Measurements from ENCODE around the gene SDHAF1.

Gene SDHAF1

DNA sequence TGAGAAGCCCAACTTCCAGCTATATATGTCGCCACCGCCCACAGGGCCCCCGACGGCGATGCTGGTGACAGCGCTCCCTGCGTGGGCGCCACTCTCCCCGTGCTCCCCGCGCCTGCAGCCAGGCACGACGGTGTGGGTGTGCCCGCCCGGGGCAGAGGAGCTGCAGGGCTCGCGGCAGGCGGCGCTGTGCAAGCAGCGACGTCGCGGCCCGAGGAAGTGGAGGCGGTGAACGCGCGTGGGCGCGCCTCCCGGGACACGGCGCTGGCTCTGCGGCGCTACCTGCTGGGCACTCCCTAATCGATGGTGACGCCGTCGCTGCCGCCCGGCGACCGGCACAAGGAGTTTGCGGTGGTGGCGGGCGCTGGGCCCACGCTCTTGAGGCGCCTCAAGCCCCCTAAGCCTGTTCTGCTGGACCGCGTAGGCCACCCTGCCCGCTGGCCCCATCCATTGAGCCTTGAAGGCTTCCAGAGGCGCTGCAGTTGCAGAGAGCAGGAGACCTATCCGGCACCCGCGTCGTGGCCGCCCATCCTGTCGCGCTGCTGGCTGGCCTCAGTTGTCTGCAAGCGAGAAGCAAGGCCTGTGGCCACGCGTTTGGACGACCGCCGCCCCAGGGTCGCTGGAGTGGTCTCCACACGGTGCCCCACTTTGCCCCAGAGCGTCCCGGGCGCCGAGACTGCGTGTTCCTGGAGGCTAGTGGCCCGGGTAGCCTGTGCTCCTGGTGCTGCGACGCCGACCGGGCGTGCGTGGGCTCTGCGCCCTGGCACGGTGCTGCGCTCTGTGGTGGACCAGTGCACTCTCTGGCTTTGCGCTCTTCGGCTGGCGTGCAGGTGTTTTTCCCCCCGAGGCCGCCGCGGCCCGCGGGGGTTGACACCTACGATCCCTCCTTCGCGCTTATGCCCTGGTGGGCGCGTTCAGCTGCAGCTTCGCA lies 35.7 kb upstream of the SDHAF1 start:
- no peaks in the 10 kb centered on the region for H3K36me3 ChIP-seq
- peak overlapping the region; percentile 26 for H3K4me3 ChIP-seq (ENCODE audit: low read depth, low read length)
- TF ChIP-seq, protein P1, sequence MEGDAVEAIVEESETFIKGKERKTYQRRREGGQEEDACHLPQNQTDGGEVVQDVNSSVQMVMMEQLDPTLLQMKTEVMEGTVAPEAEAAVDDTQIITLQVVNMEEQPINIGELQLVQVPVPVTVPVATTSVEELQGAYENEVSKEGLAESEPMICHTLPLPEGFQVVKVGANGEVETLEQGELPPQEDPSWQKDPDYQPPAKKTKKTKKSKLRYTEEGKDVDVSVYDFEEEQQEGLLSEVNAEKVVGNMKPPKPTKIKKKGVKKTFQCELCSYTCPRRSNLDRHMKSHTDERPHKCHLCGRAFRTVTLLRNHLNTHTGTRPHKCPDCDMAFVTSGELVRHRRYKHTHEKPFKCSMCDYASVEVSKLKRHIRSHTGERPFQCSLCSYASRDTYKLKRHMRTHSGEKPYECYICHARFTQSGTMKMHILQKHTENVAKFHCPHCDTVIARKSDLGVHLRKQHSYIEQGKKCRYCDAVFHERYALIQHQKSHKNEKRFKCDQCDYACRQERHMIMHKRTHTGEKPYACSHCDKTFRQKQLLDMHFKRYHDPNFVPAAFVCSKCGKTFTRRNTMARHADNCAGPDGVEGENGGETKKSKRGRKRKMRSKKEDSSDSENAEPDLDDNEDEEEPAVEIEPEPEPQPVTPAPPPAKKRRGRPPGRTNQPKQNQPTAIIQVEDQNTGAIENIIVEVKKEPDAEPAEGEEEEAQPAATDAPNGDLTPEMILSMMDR (IDR thresholded peaks at IDR 0.05; ENCODE audit: low read depth, low read length): peak; percentile 29

DNA sequence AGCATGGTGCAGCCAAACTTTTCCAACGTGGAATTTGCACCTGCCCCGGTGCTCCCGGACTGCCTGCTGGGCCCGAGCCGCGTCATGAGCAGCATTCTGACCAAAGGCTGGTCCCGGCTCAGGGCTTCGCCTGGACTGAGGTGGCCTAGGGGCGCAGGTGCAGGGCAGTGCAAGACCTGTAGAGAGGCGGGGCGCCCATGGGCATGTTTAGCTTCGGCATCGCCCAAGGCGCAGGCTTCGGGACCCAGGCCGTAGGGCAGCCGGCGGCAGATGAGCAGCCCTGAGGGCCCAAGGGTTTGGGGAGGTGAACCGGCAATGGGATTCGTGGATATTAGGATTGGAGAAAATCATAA lies 35.0 kb upstream of the SDHAF1 start:
- DNase-seq: no peak
- Histone ChIP-seq H3K4me1 (no peaks in the 10 kb centered on the region), H3K27me3 (peaks cover 16% of the 10 kb centered on the region), H3K9me3 (no peaks in the 10 kb centered on the region), H3K4me3 (ENCODE audit: low read depth, low read length) (no peak overlapping the region), H3K36me3 (no peaks in the 10 kb centered on the region)
- TF ChIP-seq, protein P1 (IDR thresholded peaks at IDR 0.05; ENCODE audit: low read depth, low read length): no peak

More for the DNA sequence above, 35.7 kb upstream of the SDHAF1 start:
- peak; percentile 36 for DNase-seq
- H3K9me3 ChIP-seq: no peaks in the 10 kb centered on the region
- peaks cover 16% of the 10 kb centered on the region for H3K27me3 ChIP-seq
- no peaks in the 10 kb centered on the region for H3K4me1 ChIP-seq

DNA sequence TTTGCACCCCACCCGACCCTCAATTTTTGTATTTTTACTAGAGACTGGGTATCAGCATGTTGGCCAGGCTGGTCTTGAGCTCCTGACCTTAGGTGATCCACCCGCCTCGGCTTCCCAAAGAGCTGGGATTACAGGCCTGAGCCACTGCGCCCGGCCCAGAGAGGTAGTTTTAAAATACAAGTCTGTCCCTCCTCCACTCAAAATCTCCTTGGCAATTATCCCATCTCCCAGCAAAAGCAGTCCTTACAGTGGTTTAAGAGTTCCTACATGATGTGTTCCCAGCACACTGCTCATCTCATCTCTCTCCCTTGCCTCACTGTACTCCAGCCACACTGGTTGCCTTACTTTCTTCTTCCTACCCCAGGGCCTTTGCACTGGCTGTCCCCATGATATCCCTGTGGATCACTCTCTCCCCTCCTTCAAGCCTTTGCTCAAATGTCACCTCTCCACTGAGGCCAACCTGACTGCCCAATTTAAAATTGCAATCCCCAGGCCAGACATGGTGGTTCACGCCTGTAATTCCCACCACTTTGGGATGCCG lies 34.5 kb upstream of the SDHAF1 start:
- Histone ChIP-seq H3K4me1 (no peaks in the 10 kb centered on the region), H3K36me3 (no peaks in the 10 kb centered on the region), H3K27me3 (peaks cover 16% of the 10 kb centered on the region), H3K9me3 (no peaks in the 10 kb centered on the region), H3K4me3 (ENCODE audit: low read depth, low read length) (no peak overlapping the region)
- TF ChIP-seq, protein P1 (IDR thresholded peaks at IDR 0.05; ENCODE audit: low read depth, low read length): no peak
- no peak for DNase-seq

DNA sequence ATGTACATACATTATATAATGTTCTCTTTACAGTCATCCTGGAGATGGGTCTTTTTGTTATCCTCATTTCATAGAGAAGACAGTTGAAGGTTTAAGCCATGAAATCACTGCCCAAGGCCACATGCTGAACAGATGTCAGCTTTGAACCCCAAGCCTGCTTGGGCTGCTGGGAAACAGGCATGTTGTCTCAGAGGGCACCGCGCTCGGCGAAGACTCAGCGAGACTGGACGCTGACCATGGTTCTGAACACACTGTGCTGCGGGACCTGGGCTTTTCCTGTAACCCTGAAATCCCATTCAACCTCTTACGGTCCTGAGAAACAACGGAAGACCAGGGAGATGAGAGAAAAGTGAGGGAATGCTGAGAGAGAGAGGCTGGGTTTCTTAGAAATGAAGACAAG lies 31.5 kb upstream of the SDHAF1 start:
- no peak overlapping the region for H3K4me3 ChIP-seq (ENCODE audit: low read depth, low read length)
- no peaks in the 10 kb centered on the region for H3K4me1 ChIP-seq
- DNase-seq: no peak
- H3K9me3 ChIP-seq: no peaks in the 10 kb centered on the region
- peaks cover 16% of the 10 kb centered on the region for H3K27me3 ChIP-seq
- H3K36me3 ChIP-seq: no peaks in the 10 kb centered on the region
- TF ChIP-seq, protein P1 (IDR thresholded peaks at IDR 0.05; ENCODE audit: low read depth, low read length): no peak

DNA sequence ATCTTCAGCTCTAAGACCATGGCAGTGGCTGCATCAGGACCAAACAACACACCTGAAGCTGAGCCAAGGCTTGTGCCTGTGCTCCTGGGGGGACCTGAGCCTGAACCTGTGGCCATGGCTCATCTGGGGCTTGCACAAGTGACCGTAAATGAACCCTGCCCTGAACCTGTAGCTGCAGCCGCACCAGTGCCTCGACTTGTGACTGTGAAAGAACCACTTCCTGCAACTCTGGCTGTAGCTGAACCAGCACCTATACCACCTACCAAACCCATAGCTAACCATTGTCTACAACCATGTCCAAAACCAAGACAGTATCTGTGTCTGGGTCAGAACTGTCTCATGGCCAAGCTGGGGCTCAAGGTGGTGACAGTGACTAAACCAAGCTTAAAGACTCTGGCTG lies 28.2 kb upstream of the SDHAF1 start:
- no peak for DNase-seq

More for the DNA sequence above, 28.2 kb upstream of the SDHAF1 start:
- H3K4me1 ChIP-seq: no peaks in the 10 kb centered on the region
- H3K36me3 ChIP-seq: no peaks in the 10 kb centered on the region
- no peak overlapping the region for H3K4me3 ChIP-seq (ENCODE audit: low read depth, low read length)
- no peaks in the 10 kb centered on the region for H3K9me3 ChIP-seq
- H3K27me3 ChIP-seq: no peaks in the 10 kb centered on the region
- TF ChIP-seq, protein P1 (IDR thresholded peaks at IDR 0.05; ENCODE audit: low read depth, low read length): no peak
